HCT116 (cell line): ENCODE data around the gene SCGB3A1. TPM values are rescaled to one million over a fixed set of nuclear protein-coding genes. Genes with fewer than 3 reads are reported as not detected.

Experiments used
- ATAC-seq: fragments of 200-7000 bp; cut with Tn5 transposase; 2 replicates; pipeline ENCODE4 v1.9.1; 2020; ENCODE audit warnings: mild to moderate bottlenecking, moderate library complexity
- BruUV-seq: library from RNA; stranded (reverse); fragments of 400-500 nt; replicated peaks from 2 replicates; lab custom pipeline; 2021; lab: Mats Ljungman, UMichigan
- CTCF ChIA-PET: fragments of 300-600 bp; sonication (Branson Sonifier 250); formaldehyde crosslinking; loops from one replicate; lab custom pipeline; 2021; ENCODE audit warnings: antibody characterized with exemption; lab: Charles Lee
- POLR2A ChIA-PET: fragments of 300-600, 350-600 bp; sonication (Branson Sonifier 250); formaldehyde crosslinking; loops from one replicate; lab custom pipeline; 2021; ENCODE audit warnings: antibody characterized with exemption; lab: Charles Lee
- RAD21 ChIA-PET, 2 experiments: fragments of 300-600 bp; sonication (Branson Sonifier 250); formaldehyde crosslinking; loops; one replicate each; lab custom pipeline; 2023; ENCODE audit warnings: low total read pairs in 2 of 2; ENCODE audit not compliant: uncharacterized antibody in 2 of 2, unreplicated experiment in 2 of 2, low non-redundant PET in 1 of 2; lab: Charles Lee
- DNase-seq: peaks from one replicate; pipeline ENCODE4 v3.0.0-alpha.2; 2010; ENCODE audit warnings: low read depth, low spot score
- H2AFZ ChIP-seq: fragments of 200-600 bp; shearing (Covaris generic), sonication (generic); 2 replicates; pipeline ENCODE4 v1.6.1; 2017; ENCODE audit warnings: low read depth, mixed run types, mixed read lengths, antibody characterized with exemption, low read length; ENCODE audit not compliant: poor library complexity, severe bottlenecking
- H3K27ac ChIP-seq: 2 replicates; pipeline ENCODE4 v1.5.1; 2012; ENCODE audit warnings: low read depth, low read length
- H3K27me3 ChIP-seq: fragments of 200-600 bp; sonication (generic); 2 replicates; pipeline ENCODE4 v1.6.1; 2016; ENCODE audit warnings: mixed run types, low read length, mixed read lengths; ENCODE audit not compliant: insufficient read depth
- H3K36me3 ChIP-seq, 2 experiments: fragments of 200-500 bp in 1 of 2; fragments of 200-600 bp in 1 of 2; sonication (Bioruptor generic) in 1 of 2; sonication (generic) in 1 of 2; 2 replicates each; pipeline versions ENCODE4 v1.5.1 to v1.6.1; 2014 to 2016; ENCODE audit warnings: low read length in 2 of 2, inconsistent platforms in 1 of 2, mixed read lengths in 1 of 2, mixed run types in 1 of 2; ENCODE audit not compliant: insufficient read depth in 2 of 2, control insufficient read depth in 1 of 2
- H3K4me1 ChIP-seq, 2 experiments: fragments of 200-600 bp in 1 of 2; sonication (generic) in 1 of 2; 2 replicates each; pipeline versions ENCODE4 v1.5.1 to v1.6.1; 2012 to 2017; ENCODE audit warnings: low read length in 2 of 2, inconsistent platforms in 1 of 2, mild to moderate bottlenecking in 1 of 2, mixed read lengths in 1 of 2, mixed run types in 1 of 2, moderate library complexity in 1 of 2; ENCODE audit not compliant: insufficient read depth in 2 of 2, control insufficient read depth in 1 of 2
- H3K4me2 ChIP-seq: fragments of 200-600 bp; sonication (generic); 2 replicates; pipeline ENCODE4 v1.6.1; 2017; ENCODE audit warnings: mixed run types, low read length, mixed read lengths
- H3K4me3 ChIP-seq, 2 experiments: fragments of 200-600 bp in 1 of 2; sonication (generic) in 1 of 2; replicated peaks in 1 of 2; 2 replicates each; pipeline ENCODE4 v1.5.1; 2011 to 2016; ENCODE audit warnings: low read length in 2 of 2, control low read depth in 1 of 2, low read depth in 1 of 2, mild to moderate bottlenecking in 1 of 2, mixed read lengths in 1 of 2, mixed run types in 1 of 2
- H3K79me2 ChIP-seq: fragments of 200-600 bp; sonication (generic); 2 replicates; pipeline ENCODE4 v1.6.1; 2017; ENCODE audit warnings: mild to moderate bottlenecking, mixed run types, low read length, moderate library complexity, mixed read lengths; ENCODE audit not compliant: insufficient read depth
- H3K9ac ChIP-seq: fragments of 200-600 bp; sonication (generic); 2 replicates; pipeline ENCODE4 v1.6.1; 2016; ENCODE audit warnings: low read length, mixed read lengths
- H3K9me2 ChIP-seq: fragments of 200-600 bp; sonication (generic), shearing (Covaris generic); 2 replicates; pipeline ENCODE4 v1.6.1; 2017; ENCODE audit warnings: mixed run types, mild to moderate bottlenecking, moderate library complexity; ENCODE audit not compliant: insufficient read depth
- H3K9me3 ChIP-seq, 2 experiments: fragments of 200-500 bp in 1 of 2; fragments of 200-600 bp in 1 of 2; sonication (Bioruptor generic) in 1 of 2; sonication (generic) in 1 of 2; 2 replicates each; pipeline ENCODE4 v1.6.1; 2014 to 2017; ENCODE audit warnings: low read length in 2 of 2, mixed read lengths in 2 of 2, inconsistent platforms in 1 of 2, low read depth in 1 of 2, mild to moderate bottlenecking in 1 of 2, mixed run types in 1 of 2, moderate library complexity in 1 of 2; ENCODE audit not compliant: control insufficient read depth in 1 of 2, insufficient read depth in 1 of 2
- H4K20me1 ChIP-seq: fragments of 200-600 bp; sonication (generic), shearing (Covaris generic); 2 replicates; pipeline ENCODE4 v1.6.1; 2017; ENCODE audit warnings: mixed run types, mild to moderate bottlenecking, moderate library complexity; ENCODE audit not compliant: insufficient read depth
- CEBPB ChIP-seq: IDR thresholded peaks from 2 replicates; pipeline ENCODE4 v1.6.1; 2012; ENCODE audit warnings: low read depth
- CTCF ChIP-seq, 3 experiments: fragments of 200-600 bp in 1 of 3; sonication (generic) in 1 of 3; IDR thresholded peaks in 2 of 3; conservative IDR thresholded peaks in 1 of 3; 2 replicates each; pipeline ENCODE4 v1.5.1; 2012 to 2017; ENCODE audit warnings: low read depth in 2 of 3, low read length in 2 of 3, antibody characterized with exemption in 1 of 3, borderline replicate concordance in 1 of 3, control low read depth in 1 of 3, mild to moderate bottlenecking in 1 of 3, mixed read lengths in 1 of 3, mixed run types in 1 of 3, moderate library complexity in 1 of 3; ENCODE audit not compliant: insufficient read depth in 1 of 3
- EZH2phosphoT487 ChIP-seq: fragments of 200-600 bp; IDR thresholded peaks from 2 replicates; pipeline ENCODE4 v1.6.1; 2018; ENCODE audit warnings: antibody characterized with exemption, borderline replicate concordance
- JUND ChIP-seq: IDR thresholded peaks from 2 replicates; pipeline ENCODE4 v1.6.1; 2012
- MAX ChIP-seq: IDR thresholded peaks from 2 replicates; pipeline ENCODE4 v1.6.1; 2012
- SRF ChIP-seq: IDR thresholded peaks from 2 replicates; pipeline ENCODE4 v1.6.1; 2012; ENCODE audit warnings: low read depth
- intact Hi-C: fragments of 100-400 bp; cut with micrococcal nuclease; formaldehyde crosslinking; loops from 2 replicates; pipeline ENCODE4 v1.10.0; 2022
- total RNA-seq: library from RNA; stranded (reverse); gene quantifications from one replicate; pipeline ENCODE4 v1.2.1, GENCODE V29; 2021; ENCODE audit not compliant: unreplicated experiment

Gene SCGB3A1
- total RNA-seq, 1 experiment from 2014 or later: not detected

DNA sequence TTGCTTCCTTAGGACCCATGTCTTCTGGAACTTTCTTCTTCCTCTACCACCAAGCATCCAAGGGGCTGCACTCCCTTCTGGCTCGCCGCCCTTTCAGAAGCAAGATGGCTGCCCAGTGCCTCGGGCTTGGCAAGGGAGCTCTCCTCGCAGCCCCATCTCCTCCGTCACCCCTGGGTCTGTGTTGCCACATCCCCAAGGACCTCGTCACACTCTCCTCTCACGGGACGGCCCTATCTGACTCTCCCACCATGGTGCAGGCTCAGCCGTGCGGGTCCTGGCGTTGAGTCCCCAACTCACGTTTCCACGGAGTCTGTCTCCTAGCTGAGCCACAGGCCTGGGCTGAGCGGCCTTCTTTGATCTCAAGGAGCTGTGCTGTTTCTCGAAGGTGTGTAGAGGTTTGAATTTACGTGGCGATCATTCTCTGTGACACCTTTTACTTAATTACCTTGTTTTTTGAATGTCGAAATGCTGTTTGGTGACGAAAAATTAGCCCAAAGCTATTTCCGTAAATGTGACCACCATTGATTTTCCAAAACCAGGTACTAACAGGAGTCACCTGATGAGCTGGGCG is 15.0 kb upstream of the SCGB3A1 start:
- POLR2A ChIA-PET: no interaction called here
- DNase-seq: no peak
- no TSS peak for BruUV-seq

More for the DNA sequence above, 15.0 kb upstream of the SCGB3A1 start:
- no peaks in the 10 kb centered on the region for H3K27me3 ChIP-seq
- peak; percentile 49 for ATAC-seq
- ChIA-PET CTCF (interaction anchor here (0.8 to 1.8 kb wide), 7 partner anchors 36 to 405 kb away, joined by 3 to 6 read pairs (median 4); partner anchors contain the start of genes CNOT6 and RASGEF1C), RAD21 (no interaction called here)
- 0 out of 4 replicates have a peak, but pooled peaks cover 0 to 3% of the 10 kb centered on the region in 2 experiments for H3K4me1 ChIP-seq
- TF ChIP-seq MAX (no peak), CTCF (IDR thresholded peaks at IDR 0.05 in 2 of 3, conservative IDR thresholded peaks at IDR 0.05 in 1 of 3; ENCODE audit: borderline replicate concordance in 1 of 3, insufficient read depth in 1 of 3, low read depth in 2 of 3, low read length in 2 of 3) (no peak; a peak in 1 of 6 replicates), JUND (no peak), EZH2phosphoT487 (no peak), SRF (no peak), CEBPB (no peak)
- H3K4me3 ChIP-seq: no peak overlapping the region
- H3K4me2 ChIP-seq: no peak overlapping the region
- H3K9me3 ChIP-seq: no peaks in the 10 kb centered on the region
- H3K36me3 ChIP-seq: no peaks in the 10 kb centered on the region
- intact Hi-C loops: loop anchor here (1.0 to 5.0 kb wide), 4 partner anchors 111 to 479 kb away; partner anchors contain the start of gene CNOT6
- no peak overlapping the region for H3K27ac ChIP-seq
- no peaks in the 10 kb centered on the region for H4K20me1 ChIP-seq
- no peaks in the 10 kb centered on the region for H3K9me2 ChIP-seq
- H3K79me2 ChIP-seq: no peaks in the 10 kb centered on the region
- H3K9ac ChIP-seq: no peak overlapping the region
- H2AFZ ChIP-seq: no peak overlapping the region
